Measurements from ENCODE around the gene KLHDC3.

GRCh38 chr6:42966571-42966970 is 47.5 kb upstream of the KLHDC3 start:
- no peak for TF ChIP-seq POLR2A (IDR thresholded peaks at IDR 0.05)
- TF ChIP-seq, protein P1, sequence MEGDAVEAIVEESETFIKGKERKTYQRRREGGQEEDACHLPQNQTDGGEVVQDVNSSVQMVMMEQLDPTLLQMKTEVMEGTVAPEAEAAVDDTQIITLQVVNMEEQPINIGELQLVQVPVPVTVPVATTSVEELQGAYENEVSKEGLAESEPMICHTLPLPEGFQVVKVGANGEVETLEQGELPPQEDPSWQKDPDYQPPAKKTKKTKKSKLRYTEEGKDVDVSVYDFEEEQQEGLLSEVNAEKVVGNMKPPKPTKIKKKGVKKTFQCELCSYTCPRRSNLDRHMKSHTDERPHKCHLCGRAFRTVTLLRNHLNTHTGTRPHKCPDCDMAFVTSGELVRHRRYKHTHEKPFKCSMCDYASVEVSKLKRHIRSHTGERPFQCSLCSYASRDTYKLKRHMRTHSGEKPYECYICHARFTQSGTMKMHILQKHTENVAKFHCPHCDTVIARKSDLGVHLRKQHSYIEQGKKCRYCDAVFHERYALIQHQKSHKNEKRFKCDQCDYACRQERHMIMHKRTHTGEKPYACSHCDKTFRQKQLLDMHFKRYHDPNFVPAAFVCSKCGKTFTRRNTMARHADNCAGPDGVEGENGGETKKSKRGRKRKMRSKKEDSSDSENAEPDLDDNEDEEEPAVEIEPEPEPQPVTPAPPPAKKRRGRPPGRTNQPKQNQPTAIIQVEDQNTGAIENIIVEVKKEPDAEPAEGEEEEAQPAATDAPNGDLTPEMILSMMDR (IDR thresholded peaks at IDR 0.05) = no peak

Data from heart left ventricle (tissue), 13 donors.